GM18498 (cell line): ENCODE results near the gene TNF.
"Not testable (repeated sequence)": the region's sequence is repeated elsewhere in the genome, so short reads cannot be mapped to it uniquely, and the experiment has no call there.

ENCODE experiments used
- ATAC-seq: cut with Tn5 transposase; IDR thresholded peaks from one replicate; pipeline ENCODE4 v1.9.1; 2021; ENCODE audit warnings: mild to moderate bottlenecking, moderate library complexity; ENCODE audit not compliant: unreplicated experiment

TNF gene

DNA sequence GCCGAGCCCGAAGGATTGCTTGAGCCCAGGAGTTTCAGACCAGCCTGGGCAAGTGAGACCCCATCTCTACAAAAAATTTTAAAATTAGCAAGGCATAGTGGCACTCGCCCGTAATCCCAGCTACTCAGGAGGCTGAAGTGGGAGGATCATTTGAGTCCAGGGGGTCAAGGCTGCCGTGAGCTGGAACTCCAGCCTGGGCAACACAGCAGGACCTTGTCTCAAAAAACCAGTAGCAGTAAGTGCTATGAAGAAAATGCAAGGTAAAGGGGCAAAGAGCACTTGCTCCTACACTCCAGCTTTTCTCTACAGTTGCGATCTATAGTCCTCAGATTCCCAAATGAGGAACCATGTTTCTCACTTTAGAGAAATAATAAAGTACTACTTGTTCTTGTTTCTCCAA, 31.7 kb upstream of the TNF start:
- no peak for ATAC-seq

DNA sequence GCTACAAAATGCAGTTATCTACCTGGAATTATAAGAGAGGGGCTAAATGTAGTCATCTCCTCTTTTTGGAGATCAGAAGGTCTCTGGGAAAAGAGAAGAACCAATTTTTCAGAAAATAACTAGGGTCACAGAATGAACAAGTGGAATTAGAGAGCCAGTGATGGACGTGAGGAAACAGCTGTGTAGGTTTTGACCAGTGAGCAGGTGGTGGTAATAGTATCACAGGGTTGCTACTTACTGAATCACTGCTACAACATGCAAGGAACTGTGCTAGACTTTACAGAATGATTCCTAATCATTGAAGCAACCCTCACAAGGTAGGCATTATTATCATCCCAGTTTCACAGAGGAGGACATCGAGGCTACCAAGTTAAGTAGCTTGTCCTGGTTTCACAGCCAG, 30.7 kb upstream of the TNF start:
- ATAC-seq = no peak

DNA sequence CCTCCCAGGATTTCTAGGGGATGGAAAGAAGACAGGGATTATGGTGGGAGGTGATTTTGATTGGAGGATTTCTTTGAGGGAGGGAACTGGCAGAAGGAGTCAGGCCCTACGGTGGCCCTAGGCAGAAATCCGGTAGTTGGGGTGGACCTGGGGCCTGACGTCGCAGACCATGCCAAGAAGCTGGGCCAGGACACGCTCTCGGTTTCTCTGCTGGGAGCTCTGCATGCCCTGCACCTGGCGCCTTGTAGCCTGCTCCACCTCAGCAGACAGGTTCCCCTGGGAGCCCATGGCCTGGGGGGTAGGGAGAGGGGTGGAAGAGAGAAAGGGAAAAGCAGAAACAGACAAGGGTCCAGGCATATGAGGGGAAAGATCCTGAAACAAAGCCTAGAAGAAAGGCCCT, 30.1 kb upstream of the TNF start:
- no peak for ATAC-seq

DNA sequence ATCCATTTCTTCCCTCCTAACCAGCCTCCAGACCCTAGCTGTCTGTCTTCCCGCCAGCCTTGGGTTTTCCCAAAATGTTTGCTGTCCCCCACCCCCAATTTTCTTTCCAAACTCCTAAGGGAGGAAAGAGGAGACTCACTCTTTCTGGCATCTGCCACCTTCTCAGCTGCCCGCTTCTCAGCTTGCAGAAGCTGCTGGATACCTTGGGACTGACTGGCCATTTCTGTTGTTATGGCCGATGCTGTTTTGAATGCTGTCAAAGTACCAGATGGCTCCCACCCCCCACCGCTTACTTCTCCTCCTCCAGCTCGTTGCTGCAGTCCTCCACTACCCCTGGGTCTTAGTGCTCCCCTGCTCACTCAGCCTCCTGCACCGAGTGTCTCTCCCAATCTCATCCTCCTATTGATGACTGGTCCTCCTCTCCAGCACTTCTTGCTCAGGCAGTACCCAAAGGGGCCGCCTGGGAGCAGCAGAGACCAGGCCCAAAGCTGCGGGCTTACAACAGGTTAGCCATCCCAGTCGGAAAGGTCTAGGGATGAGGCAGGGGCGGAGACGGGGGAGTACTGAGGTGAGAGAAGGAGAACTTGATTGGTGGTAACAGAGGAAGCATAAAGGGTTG, 28.9 kb upstream of the TNF start, which contains the start of gene ATP6V1G2:
TSS of gene ATP6V1G2 (minus strand) at position 270 of the 619 bp plus-strand sequence. CDS start at position 221, 49 bp downstream.
- ATAC-seq = peak; percentile 49

DNA sequence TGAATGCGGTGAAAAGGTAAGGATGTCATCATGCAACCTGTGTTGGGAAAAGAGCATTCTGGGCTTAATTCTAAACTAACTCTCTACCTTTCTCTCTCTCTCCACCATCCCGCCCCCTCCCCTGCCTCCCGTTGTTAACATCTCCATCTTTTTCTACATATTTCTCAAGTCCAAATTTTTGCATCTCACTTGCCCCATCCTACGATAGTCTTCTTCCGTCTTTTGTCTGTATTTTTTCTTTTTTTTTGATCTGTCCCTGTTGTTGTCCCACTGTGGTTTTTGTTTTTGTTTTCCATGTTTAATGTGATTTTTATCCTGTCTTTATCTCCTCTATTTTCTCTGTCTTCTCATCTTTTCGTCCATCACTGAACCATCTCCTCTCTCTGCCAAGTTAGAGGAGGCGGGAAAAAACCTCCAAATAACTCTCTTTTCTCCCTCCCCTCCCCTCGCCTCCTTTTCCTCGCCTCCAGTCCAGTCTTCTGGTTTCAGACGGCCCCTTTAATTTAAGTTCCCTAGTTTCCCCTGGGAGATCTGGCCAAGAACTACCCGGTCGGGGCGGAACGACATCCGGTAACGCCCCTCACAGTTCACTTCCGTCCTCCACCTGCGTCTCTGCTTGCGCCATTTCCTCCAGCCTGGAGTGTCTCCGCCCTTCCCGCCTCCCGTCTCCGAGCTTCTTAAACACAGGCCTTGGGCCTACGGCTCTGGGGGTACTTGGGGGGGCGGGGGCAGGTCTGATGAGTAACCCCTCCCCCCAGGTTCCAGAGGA, 28.2 kb upstream of the TNF start, which contains the start of gene NFKBIL1:
TSS of gene NFKBIL1 (plus strand) at position 651 of the 769 bp plus-strand sequence. CDS start at position 738, 87 bp downstream.
- peak; percentile 70 for ATAC-seq

DNA sequence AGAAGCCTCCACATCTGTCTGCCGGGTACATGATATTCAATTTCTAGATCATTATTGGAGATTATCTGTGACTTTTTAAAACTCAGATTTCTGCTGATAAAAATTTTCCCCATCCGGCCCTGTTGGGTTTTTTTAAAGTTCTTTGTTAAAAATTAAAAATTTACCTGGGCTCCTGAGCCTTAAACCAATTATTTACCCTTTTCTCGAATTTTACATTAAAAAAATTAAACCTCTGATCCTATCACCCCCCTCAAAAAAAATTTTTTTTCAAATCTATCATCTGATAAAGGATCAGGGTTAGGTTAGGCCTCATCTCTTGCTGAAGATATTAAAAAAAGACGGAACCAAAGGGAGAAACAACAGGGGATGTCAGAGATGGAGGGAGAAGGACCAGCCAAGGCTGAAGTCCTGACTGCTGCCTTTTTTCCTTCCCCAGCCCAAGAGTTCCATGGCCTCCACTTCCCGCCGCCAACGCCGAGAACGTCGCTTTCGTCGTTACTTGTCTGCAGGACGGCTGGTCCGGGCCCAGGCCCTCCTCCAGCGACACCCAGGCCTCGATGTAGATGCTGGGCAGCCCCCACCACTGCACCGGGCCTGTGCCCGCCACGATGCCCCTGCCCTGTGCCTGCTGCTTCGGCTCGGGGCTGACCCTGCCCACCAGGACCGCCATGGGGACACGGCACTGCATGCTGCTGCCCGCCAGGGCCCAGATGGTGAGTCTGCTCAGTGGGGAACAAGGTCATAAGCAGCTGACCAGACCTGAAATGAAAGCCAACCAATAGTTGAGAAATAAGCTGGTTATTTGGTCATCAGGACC, 27.4 kb upstream of the TNF start:
- ATAC-seq = no peak

DNA sequence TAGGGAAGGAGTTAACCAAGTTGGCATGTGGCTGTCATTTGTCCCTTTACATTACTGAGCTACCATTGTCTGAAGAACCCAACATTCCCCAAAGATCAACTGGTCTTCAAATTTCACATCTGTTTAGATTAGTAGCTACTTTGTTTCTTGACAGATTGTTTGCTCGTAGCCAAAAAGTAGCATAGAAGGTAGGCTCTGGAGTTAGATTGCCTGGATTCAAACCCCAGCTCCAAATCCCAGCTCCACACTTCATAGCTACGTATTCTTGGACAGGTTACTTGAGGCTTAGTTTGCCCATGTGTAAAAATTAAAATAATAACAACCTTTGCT, 26.9 kb upstream of the TNF start:
- no peak for ATAC-seq

DNA sequence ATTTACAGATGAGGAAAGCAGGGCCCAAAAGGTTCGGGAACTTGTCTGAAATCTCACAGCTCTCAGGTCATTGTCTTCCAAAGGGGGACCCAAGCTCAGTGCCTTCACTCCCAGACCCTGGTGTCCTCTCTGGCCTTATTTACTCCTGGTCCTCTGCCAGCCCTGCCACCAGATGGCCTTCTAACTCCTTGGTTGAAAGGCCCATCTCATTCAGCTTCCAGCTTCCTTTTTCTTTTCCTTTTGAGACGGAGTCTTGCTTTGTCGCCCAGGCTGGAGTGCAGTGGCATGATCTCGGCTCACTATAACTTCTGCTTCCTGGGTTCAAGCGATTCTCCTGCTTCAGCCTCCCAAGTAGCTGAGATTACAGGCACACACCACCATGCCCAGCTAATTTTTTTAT, 24.0 kb upstream of the TNF start:
- ATAC-seq = not testable (repeated sequence)

DNA sequence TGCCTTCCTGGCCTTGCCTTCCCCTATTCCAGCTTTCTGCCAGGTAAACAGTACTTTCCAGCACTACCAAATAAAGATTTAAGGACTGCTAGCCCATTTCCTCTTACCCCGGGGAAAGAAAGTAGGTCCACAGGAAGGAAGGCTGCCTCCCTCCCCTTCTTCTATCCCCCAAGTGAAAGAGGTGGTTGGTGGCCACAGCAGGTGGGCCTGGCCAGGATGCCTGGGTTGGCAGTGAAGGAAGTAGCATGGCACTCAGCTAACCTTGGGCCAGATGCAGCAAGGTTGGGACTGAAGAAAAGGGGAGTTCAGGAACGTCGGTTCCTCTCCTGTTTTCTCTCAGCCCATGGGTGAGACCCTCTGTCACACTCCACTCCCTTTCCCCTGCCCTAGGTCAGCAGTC, 19.1 kb upstream of the TNF start:
- ATAC-seq = no peak

DNA sequence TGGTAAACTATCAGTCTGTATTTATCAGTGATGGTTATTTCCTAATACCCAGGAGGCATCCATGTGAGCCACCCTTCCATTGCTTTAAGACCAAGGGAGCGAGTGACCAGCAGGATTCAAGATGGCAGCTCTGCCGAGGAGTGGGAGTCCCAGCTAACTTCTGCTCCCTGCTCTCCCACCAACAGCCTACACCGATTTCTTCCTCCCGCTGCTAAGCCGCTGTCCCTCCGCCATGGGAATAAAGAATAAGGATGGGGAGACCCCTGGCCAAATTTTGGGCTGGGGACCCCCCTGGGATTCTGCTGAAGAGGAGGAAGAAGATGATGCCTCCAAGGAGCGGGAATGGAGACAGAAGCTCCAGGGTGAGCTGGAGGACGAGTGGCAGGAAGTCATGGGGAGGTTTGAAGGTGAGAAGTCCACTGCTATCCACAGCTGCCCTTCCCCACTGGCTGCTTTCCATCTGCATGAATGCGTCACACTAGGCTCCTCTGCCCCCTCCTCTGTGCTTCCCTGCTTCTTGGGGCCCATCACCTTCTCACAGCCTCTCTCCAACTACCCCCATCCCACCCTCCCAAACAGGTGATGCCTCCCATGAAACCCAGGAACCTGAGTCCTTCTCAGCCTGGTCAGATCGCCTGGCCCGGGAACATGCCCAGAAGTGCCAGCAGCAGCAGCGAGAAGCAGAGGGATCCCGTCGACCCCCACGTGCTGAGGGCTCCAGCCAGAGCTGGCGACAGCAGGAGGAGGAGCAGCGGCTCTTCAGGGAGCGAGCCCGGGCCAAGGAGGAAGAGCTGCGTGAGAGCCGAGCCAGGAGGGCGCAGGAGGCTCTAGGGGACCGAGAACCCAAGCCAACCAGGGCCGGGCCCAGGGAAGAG, 17.7 kb upstream of the TNF start:
- ATAC-seq = no peak

DNA sequence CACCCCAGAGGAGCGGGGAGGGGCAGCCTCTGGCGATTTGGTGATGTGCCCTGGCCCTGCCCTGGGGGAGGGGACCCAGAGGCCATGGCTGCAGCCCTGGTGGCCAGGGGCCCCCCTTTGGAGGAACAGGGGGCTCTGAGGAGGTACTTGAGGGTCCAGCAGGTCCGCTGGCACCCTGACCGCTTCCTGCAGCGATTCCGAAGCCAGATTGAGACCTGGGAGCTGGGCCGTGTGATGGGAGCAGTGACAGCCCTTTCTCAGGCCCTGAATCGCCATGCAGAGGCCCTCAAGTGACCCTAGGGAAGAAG, 17.1 kb upstream of the TNF start:
- ATAC-seq = no peak

DNA sequence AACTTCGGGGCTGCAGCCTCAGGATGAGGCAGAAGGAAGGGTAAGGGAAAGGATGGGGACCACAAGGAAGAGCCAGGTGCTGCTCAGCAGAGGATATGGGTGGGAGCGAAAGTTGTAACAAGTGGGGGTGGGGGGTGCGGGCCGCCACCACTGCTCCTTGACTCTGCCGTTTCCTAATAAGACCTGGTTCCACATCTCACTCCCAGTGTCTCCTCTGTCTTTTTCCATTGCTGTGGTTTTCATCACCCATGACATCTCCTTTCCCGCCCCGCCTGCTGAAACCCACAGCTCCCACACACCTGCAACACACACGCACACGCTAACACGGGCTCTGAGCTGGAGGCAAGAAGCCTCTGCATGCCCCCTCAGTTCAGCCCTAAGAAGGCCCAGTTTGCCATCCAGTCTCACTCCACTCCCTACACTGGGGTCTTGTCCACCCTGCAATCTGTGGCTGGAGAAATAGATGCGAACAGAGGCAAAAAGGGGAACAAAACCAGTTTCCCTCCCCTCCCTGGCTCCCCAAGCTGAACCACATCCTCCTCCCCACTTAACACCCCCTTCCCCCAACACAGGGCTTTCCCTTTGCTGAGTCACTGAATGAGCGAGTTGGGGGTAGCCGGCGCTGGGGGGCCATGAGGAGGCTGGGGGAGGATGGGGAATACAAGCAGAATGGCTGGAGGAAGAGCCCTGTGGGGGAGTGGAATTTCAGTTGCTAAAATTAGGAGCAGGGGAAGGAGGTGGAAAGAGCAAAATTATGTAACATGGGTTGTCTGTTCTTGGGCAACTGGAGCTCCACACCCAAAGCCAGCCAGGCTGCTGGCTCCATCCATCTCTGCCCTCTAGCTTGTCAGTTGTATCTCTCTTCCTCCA, 16.5 kb upstream of the TNF start:
- ATAC-seq = no peak

DNA sequence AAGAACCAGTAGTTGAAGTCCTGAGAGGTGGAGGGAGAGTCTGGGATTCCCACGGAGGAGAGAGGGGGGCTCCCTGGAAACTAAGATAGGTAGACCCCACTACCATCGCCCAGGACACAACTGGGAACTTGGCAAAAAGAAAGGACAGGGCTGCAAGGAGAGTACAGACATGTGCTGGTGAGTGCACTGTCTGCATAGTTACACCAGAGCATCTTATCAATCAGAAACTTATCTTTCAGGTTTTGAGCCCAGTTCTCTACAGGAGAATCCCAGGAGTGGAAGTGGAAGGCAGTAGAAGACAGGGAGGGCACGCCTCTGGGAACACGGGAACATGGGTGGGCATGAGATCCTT, 15.8 kb upstream of the TNF start:
- no peak for ATAC-seq

DNA sequence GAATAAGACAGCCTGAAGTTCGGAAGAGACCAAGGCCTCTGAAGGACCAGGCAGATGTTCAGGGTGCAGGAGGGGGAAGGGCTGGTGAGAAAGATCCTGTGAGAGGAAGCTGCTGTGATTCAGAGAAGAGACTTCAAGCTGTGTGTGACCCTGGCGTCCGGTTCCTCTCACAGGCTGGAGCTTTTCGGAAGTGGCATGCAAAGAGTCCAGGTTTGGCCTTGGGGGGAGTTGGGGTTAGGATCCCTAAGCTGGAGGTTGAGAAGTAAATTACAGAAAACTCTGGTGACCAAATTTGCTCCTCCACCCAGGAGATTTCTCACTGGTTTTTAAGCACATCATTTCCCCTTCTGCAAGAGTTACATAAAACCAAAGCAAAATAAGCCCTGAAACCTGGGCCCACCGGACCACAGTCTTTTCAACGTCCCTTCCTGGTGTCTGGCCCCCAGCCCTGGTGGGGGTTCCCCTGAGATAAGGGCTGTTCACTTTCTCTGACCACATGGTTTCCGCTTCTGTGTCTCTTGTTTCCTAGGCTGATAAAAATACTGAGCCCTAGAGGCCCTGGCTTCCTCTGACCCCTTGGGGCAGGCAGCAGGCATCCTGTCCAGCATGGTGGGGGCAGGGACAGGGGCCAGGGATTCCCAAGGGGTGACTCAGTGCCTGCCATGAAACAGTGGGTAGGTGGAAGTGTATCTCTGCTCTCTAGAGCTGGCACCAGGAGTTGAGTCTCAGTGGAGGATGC, 15.2 kb upstream of the TNF start:
- ATAC-seq = peak; percentile 68

DNA sequence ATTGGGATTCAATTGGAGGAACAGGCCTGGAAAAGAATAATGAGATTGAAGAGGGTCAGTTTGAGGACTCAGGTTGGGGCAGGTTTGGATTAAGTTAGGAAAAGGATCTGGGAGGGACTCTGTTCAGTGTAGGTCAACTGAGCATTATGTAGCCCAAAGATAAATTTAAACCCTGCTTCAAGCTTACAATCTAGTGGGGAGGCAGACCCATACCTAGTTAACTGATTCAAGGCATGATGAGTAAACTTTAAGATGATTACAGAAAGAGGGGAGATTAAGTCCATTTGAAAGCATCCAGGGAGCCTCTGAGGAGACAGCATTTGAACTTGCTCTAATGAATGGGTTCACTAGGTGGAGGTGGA, 14.7 kb upstream of the TNF start:
- no peak for ATAC-seq

DNA sequence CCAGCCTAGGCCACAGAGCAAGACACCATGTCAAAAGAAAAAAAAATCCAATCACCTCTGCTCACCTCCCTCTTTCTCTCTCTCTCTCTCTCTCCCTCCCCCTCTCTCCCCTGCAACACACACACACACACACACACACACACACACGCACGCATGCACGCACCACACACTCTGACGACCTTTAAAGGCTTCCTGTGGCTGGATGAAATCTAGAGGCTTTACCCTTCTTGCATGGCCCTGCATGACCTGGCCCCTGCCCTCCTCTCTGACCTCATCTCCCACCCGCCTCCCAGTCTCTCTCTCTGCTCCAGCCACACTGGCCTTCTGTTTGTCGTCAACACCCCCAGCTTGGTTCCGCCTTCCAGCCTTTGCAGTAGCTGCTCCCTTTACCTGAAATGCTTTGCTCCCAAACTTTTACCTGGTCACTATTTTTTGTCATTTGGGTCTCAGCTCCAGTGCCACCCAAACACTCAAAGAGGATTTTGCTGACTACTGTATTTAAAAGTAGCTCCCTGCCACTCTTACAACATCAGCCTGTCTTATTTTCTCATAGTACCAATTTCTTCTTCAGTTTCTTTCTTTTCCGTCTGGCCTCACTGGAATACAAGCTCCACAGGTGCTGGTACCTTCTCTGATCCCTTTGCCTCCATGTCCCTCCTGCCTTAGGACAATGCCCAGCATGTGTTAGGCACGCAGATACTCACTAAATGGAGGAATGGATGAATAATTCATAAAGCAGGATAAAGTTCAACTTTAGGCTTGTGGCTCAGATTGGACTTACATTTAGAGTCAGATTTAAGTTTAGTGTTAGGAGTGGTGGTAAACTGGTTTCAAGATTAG, 7.6 kb upstream of the TNF start:
- ATAC-seq = no peak

DNA sequence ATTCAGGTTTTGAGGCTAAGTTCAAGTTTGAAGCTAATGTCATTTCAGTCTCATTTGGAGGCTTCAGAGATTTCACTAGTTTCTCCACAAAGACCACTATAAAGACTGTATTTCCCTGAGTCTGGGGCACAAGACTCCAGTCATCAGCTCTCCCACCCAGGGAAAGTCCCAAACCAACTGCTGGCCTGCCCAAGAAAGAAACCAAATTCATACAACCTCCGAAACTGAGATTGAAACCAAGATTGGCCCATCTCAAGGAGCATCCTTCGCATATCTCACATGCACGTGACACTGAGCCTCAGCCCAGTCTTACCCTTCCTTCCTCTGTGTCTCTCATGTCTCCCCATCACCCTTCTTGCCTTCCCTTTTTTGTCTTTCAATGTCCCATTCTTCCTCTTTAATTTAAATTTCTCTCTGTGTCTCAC, 6.8 kb upstream of the TNF start:
- ATAC-seq = peak; percentile 63

DNA sequence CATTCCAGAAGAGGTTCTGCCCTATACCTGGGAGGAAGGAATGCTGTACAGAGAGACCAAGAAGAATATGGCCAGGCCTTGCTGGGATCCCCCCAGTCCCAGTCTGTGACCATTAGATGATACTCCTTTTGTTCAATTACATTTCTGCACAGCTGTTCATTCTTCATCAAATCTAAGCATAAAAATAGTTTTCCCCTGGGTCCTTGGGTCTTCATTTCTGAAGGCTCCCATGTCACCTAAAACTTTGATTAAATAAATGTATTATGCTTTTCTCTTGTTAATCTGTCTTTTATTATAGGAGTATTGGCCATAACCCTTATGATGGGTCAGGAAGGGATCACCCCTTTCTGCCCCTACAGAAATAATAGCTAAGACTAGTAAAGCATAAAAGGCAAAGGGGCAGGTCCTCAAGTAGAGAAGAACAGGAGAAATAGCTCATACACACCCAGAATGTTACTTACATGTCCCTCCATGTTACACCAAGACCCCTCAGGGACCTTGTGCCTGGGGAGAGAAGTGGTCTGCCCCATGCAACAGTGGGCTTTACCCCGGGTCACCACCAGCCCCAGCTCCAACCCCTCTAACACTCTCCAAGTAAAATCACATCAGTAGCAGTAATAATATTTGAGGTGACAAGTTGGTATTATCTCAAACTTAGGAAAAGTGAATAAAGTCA, 5.4 kb upstream of the TNF start:
- ATAC-seq = no peak
